HepG2 (cell line): ENCODE results near the gene MICAL3. TPM values are rescaled to one million over a fixed set of nuclear protein-coding genes. Genes with fewer than 3 reads are reported as not detected.

Source experiments
- ATAC-seq: fragments of 200-7000 bp; cut with Tn5 transposase; 3 replicates; pipeline ENCODE4 v1.9.1; 2020; ENCODE audit warnings: mild to moderate bottlenecking, moderate library complexity
- BruUV-seq: library from RNA; stranded (reverse); fragments of 400-500 nt; replicated peaks from 2 replicates; lab custom pipeline; 2021; lab: Mats Ljungman, UMichigan
- CTCF ChIA-PET: fragments of 300-600 bp; formaldehyde crosslinking; extraction: SDS; loops from one replicate; lab custom pipeline; 2021; ENCODE audit warnings: low total read pairs, inconsistent platforms, low intra/inter-chr PET ratio; lab: Yijun Ruan, JAX
- POLR2A ChIA-PET: fragments of 350-600 bp; sonication (Branson Sonifier 250); formaldehyde crosslinking; loops from one replicate; lab custom pipeline; 2020; ENCODE audit warnings: antibody characterized with exemption, inconsistent platforms; lab: Yijun Ruan, JAX
- DNase-seq: peaks from one replicate; pipeline ENCODE4 v3.0.0-alpha.2; 2015; ENCODE audit warnings: low spot score
- FAIRE-seq: peaks from 3 replicates; lab custom pipeline; 2011; peaks lifted over from hg19 to GRCh38; lab: Jason Lieb, UNC
- H2AFZ ChIP-seq: one replicate; pipeline ENCODE4 v1.6.1; 2011; ENCODE audit warnings: low read length, inconsistent platforms
- H3K27ac ChIP-seq: fragments of 300-600 bp; 3 replicates; pipeline ENCODE4 v1.8.0; 2011; ENCODE audit warnings: mixed run types, mild to moderate bottlenecking, mixed read lengths, low read length, inconsistent platforms; ENCODE audit not compliant: insufficient read depth; ENCODE audit errors: extremely low read length
- H3K27me3 ChIP-seq, 2 experiments: fragments of 200-600 bp in 1 of 2; 2 replicates in 1 of 2; 3 replicates in 1 of 2; pipeline versions ENCODE4 v1.6.0 to v1.8.0; 2011; ENCODE audit warnings: low read length in 2 of 2, mild to moderate bottlenecking in 2 of 2, moderate library complexity in 2 of 2, inconsistent platforms in 1 of 2; ENCODE audit not compliant: insufficient read depth in 2 of 2, control insufficient read depth in 1 of 2
- H3K36me3 ChIP-seq, 2 experiments: fragments of 200-600 bp in 1 of 2; replicated peaks in 1 of 2; 2 replicates in 1 of 2; 3 replicates in 1 of 2; pipeline versions ENCODE4 v1.5.1 to v1.8.0; 2011; ENCODE audit warnings: low read length in 2 of 2, inconsistent platforms in 1 of 2; ENCODE audit not compliant: insufficient read depth in 2 of 2, control insufficient read depth in 1 of 2
- H3K4me1 ChIP-seq: 2 replicates; pipeline ENCODE4 v1.5.1; 2012; ENCODE audit warnings: low read length, inconsistent platforms; ENCODE audit not compliant: insufficient read depth
- H3K4me2 ChIP-seq: 2 replicates; pipeline ENCODE4 v1.6.0; 2011; ENCODE audit warnings: low read depth, low read length, inconsistent platforms
- H3K4me3 ChIP-seq, 3 experiments: fragments of 200-600 bp in 1 of 3; sonication (generic), shearing (Covaris generic) in 1 of 3; replicated peaks in 1 of 3; 2 replicates each; pipeline ENCODE4 v1.5.1; 2011 to 2016; ENCODE audit warnings: low read length in 3 of 3, inconsistent platforms in 2 of 3, low read depth in 2 of 3, mild to moderate bottlenecking in 2 of 3, control low read depth in 1 of 3, mixed read lengths in 1 of 3; ENCODE audit not compliant: insufficient read depth in 1 of 3
- H3K79me2 ChIP-seq: one replicate; pipeline ENCODE4 v1.6.1; 2011; ENCODE audit warnings: low read length, inconsistent platforms; ENCODE audit not compliant: insufficient read depth
- H3K9ac ChIP-seq: 2 replicates; pipeline ENCODE4 v1.6.0; 2011; ENCODE audit warnings: mild to moderate bottlenecking, low read depth, low read length, inconsistent platforms; ENCODE audit not compliant: insufficient read depth
- H3K9me3 ChIP-seq: 2 replicates; pipeline ENCODE4 v1.5.1; 2012; ENCODE audit warnings: mild to moderate bottlenecking, low read length
- H4K20me1 ChIP-seq: 2 replicates; pipeline ENCODE4 v1.6.0; 2011; ENCODE audit warnings: inconsistent platforms, mild to moderate bottlenecking, low read length, moderate library complexity; ENCODE audit not compliant: insufficient read depth
- ATF7 ChIP-seq, 2 experiments: fragments of 450-650 bp in 1 of 2; sonication (generic) in 1 of 2; formaldehyde crosslinking in 1 of 2; IDR thresholded peaks; 2 replicates each; pipeline versions ENCODE4 v1.4.0 to v1.6.1; 2016 to 2020; ENCODE audit warnings: antibody characterized with exemption in 1 of 2, mild to moderate bottlenecking in 1 of 2, missing genetic modification reagents in 1 of 2
- EZH2 ChIP-seq: conservative IDR thresholded peaks from 2 replicates; pipeline ENCODE4 v1.6.1; 2012; ENCODE audit warnings: mild to moderate bottlenecking, low read depth, low read length, moderate library complexity
- FOSL1 ChIP-seq: sonication (generic); formaldehyde crosslinking; IDR thresholded peaks from 2 replicates; pipeline ENCODE4 v1.9.0; 2021; ENCODE audit warnings: missing genetic modification reagents, borderline replicate concordance
- MBNL3 ChIP-seq: fragments of 250-450 bp; sonication (Bioruptor Pico); conservative IDR thresholded peaks from 2 replicates; pipeline ENCODE4 v1.8.0; 2022; ENCODE audit warnings: mild to moderate bottlenecking, inconsistent platforms
- POGZ ChIP-seq: sonication (generic); formaldehyde crosslinking; IDR thresholded peaks from 2 replicates; pipeline ENCODE4 v1.4.0; 2020; ENCODE audit warnings: mild to moderate bottlenecking, missing genetic modification reagents
- ZNF121 ChIP-seq: sonication (generic); formaldehyde crosslinking; IDR thresholded peaks from 2 replicates; pipeline ENCODE4 v1.5.0; 2020; ENCODE audit warnings: mild to moderate bottlenecking, missing genetic modification reagents
- ZNF160 ChIP-seq: sonication (generic); formaldehyde crosslinking; IDR thresholded peaks from 2 replicates; pipeline ENCODE4 v1.8.0; 2022; ENCODE audit warnings: mild to moderate bottlenecking, inconsistent platforms, missing genetic modification reagents
- ZNF260 ChIP-seq: sonication (generic); formaldehyde crosslinking; IDR thresholded peaks from 2 replicates; pipeline ENCODE4 v1.4.0; 2020; ENCODE audit warnings: missing genetic modification reagents, low read depth, mild to moderate bottlenecking, borderline replicate concordance
- ZNF577 ChIP-seq: sonication (generic); formaldehyde crosslinking; IDR thresholded peaks from 2 replicates; pipeline ENCODE4 v1.4.0; 2020; ENCODE audit warnings: mild to moderate bottlenecking, low read depth, missing genetic modification reagents, borderline replicate concordance
- WGBS: methylation state at CpG from one replicate; pipeline ENCODE4 v1.1.6; 2017; ENCODE audit warnings: low lambda C conversion rate; 5-methylcytosine and 5-hydroxymethylcytosine counted together
- in situ Hi-C: cut with HindIII; loops from 2 replicates; pipeline ENCODE4 v1.10.0; 2017; ENCODE audit warnings: low pct_unique_long_range_greater_than_20kb; ENCODE audit not compliant: extremely low pct_ligation_motif_present
- intact Hi-C: fragments of 100-400 bp; cut with micrococcal nuclease; formaldehyde crosslinking; loops from one replicate; pipeline ENCODE4 v1.10.0; 2022; ENCODE audit not compliant: unreplicated experiment
- polyA plus RNA-seq, 8 experiments: library from polyadenylated mRNA; depleted of rRNA in 3 of 8; stranded (reverse) in 7 of 8; unstranded in 1 of 8; fragments of >200 nt; fragmentation: Illumina TruSeq in 4 of 8; extraction: Trizol in 4 of 8; gene quantifications; 2 replicates each; pipeline versions ENCODE4 v1.2.1 to v1.2.3, GENCODE V29; 2011 to 2016; ENCODE audit warnings: low read depth in 4 of 8, missing spikeins in 1 of 8, mixed read lengths in 1 of 8; ENCODE audit not compliant: insufficient read depth in 1 of 8
- total RNA-seq, 5 experiments: library from RNA; depleted of rRNA; stranded (reverse); fragments of >200 nt; fragmentation: Illumina TruSeq; extraction: Trizol; gene quantifications; 2 replicates each; pipeline ENCODE4 v1.2.3, GENCODE V29; 2016; ENCODE audit warnings: low read depth in 1 of 5
- TF ChIP-seq, protein P1 (sequence below): sonication (generic); formaldehyde crosslinking; IDR thresholded peaks from 2 replicates; pipeline ENCODE4 v1.8.0; 2022; ENCODE audit warnings: mild to moderate bottlenecking, missing genetic modification reagents
- TF ChIP-seq, protein P2 (sequence below): sonication (generic); formaldehyde crosslinking; IDR thresholded peaks from 2 replicates; pipeline ENCODE4 v1.5.0; 2020; ENCODE audit warnings: mild to moderate bottlenecking, missing genetic modification reagents
- TF ChIP-seq, protein P3 (sequence below): sonication (generic); formaldehyde crosslinking; IDR thresholded peaks from 2 replicates; pipeline ENCODE4 v1.4.0; 2020; ENCODE audit warnings: missing genetic modification reagents, mild to moderate bottlenecking, borderline replicate concordance
- TF ChIP-seq, protein P4 (sequence below): sonication (generic); formaldehyde crosslinking; IDR thresholded peaks from 2 replicates; pipeline ENCODE4 v1.9.0; 2022; ENCODE audit warnings: low read depth, missing genetic modification reagents

The MICAL3 gene
- total and polyA plus RNA-seq, 2 of the 13 experiments (the other 11 are each of a cell fraction or from before 2014, with no cell fraction given), result 5.3 to 12.5 TPM

DNA sequence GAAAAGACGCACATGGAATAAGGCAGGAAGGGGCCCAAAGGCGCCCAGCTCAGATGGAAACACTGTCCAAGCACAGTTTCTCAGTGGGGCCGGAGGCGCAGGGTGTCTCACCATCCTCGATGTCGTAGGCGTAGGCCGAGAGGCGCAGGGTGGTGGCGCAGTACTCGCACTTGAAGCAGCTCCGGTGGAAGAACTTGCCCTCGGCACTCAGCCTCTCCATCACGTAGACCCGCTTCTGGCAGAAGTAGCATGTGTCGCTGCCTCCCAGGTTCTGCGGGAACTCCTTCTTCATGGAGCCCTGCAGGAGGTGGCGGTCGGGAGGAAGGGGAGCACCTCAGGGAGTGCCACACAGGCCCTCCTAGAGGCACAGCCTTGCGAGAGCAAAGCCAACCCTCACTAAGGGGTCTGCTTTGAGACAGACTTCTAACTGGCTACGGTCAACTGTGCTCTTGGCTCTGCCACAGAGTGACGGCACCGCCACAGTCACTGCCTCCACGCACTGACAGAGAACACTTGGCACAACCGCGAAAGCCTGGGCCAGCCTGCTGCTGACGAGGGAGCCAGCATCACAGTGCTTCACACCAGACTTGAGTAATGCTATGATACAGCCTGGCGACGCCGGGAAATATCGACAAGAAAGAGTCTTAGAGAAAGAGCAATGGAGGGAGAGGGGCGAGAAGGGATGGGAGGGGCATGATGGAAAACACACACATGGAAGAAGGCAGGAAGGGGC is 152.5 kb downstream of the MICAL3 start:
- Histone ChIP-seq H3K9ac (no peak overlapping the region), H3K79me2 (no peaks in the 10 kb centered on the region), H3K4me1 (no peaks in the 10 kb centered on the region), H3K9me3 (no peaks in the 10 kb centered on the region), H3K4me2 (no peak overlapping the region), H3K4me3 (no peak overlapping the region), H3K27me3 (no peaks in the 10 kb centered on the region), H2AFZ (no peak overlapping the region), H4K20me1 (no peaks in the 10 kb centered on the region), H3K27ac (no peak overlapping the region), H3K36me3 (peaks cover 24 to 62% of the 10 kb centered on the region in 2 experiments; a peak in 4 of 5 replicates)
- intact Hi-C loops, result no loop called here
- ATAC-seq, result no peak
- in situ Hi-C loops, result no loop called here
- ChIA-PET CTCF (no interaction called here), POLR2A (no interaction called here)
- DNase-seq, result no peak
- FAIRE-seq, result no peak
- no peak for TF ChIP-seq FOSL1
- TF ChIP-seq, protein P1, sequence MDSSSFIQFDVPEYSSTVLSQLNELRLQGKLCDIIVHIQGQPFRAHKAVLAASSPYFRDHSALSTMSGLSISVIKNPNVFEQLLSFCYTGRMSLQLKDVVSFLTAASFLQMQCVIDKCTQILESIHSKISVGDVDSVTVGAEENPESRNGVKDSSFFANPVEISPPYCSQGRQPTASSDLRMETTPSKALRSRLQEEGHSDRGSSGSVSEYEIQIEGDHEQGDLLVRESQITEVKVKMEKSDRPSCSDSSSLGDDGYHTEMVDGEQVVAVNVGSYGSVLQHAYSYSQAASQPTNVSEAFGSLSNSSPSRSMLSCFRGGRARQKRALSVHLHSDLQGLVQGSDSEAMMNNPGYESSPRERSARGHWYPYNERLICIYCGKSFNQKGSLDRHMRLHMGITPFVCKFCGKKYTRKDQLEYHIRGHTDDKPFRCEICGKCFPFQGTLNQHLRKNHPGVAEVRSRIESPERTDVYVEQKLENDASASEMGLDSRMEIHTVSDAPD (CRISPR knock-in tag), result no peak
- no peak for TF ChIP-seq ZNF121
- TF ChIP-seq ZNF260 (CRISPR knock-in tag), result no peak
- TF ChIP-seq, protein P2, sequence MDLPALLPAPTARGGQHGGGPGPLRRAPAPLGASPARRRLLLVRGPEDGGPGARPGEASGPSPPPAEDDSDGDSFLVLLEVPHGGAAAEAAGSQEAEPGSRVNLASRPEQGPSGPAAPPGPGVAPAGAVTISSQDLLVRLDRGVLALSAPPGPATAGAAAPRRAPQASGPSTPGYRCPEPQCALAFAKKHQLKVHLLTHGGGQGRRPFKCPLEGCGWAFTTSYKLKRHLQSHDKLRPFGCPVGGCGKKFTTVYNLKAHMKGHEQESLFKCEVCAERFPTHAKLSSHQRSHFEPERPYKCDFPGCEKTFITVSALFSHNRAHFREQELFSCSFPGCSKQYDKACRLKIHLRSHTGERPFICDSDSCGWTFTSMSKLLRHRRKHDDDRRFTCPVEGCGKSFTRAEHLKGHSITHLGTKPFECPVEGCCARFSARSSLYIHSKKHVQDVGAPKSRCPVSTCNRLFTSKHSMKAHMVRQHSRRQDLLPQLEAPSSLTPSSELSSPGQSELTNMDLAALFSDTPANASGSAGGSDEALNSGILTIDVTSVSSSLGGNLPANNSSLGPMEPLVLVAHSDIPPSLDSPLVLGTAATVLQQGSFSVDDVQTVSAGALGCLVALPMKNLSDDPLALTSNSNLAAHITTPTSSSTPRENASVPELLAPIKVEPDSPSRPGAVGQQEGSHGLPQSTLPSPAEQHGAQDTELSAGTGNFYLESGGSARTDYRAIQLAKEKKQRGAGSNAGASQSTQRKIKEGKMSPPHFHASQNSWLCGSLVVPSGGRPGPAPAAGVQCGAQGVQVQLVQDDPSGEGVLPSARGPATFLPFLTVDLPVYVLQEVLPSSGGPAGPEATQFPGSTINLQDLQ, result no peak
- TF ChIP-seq, protein P3, sequence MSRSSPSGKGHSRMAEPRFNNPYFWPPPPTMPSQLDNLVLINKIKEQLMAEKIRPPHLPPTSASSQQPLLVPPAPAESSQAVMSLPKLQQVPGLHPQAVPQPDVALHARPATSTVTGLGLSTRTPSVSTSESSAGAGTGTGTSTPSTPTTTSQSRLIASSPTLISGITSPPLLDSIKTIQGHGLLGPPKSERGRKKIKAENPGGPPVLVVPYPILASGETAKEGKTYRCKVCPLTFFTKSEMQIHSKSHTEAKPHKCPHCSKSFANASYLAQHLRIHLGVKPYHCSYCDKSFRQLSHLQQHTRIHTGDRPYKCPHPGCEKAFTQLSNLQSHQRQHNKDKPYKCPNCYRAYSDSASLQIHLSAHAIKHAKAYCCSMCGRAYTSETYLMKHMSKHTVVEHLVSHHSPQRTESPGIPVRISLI (CRISPR knock-in tag), result no peak
- TF ChIP-seq MBNL3 (CRISPR knock-in tag), result no peak
- TF ChIP-seq ZNF577 (CRISPR knock-in tag), result no peak
- no peak for TF ChIP-seq ZNF160 (CRISPR knock-in tag)
- TF ChIP-seq, protein P4, sequence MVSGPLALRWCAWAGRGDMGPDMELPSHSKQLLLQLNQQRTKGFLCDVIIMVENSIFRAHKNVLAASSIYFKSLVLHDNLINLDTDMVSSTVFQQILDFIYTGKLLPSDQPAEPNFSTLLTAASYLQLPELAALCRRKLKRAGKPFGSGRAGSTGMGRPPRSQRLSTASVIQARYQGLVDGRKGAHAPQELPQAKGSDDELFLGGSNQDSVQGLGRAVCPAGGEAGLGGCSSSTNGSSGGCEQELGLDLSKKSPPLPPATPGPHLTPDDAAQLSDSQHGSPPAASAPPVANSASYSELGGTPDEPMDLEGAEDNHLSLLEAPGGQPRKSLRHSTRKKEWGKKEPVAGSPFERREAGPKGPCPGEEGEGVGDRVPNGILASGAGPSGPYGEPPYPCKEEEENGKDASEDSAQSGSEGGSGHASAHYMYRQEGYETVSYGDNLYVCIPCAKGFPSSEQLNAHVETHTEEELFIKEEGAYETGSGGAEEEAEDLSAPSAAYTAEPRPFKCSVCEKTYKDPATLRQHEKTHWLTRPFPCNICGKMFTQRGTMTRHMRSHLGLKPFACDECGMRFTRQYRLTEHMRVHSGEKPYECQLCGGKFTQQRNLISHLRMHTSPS (CRISPR knock-in tag), result no peak
- no peak for TF ChIP-seq EZH2
- TF ChIP-seq ATF7 (IDR thresholded peaks at IDR 0.05), result no peak
- no peak for TF ChIP-seq ATF7 (CRISPR knock-in tag; IDR thresholded peaks at IDR 0.05)
- no peak for TF ChIP-seq POGZ (CRISPR knock-in tag)
- WGBS, result 96% methylated on average over 21 of the region's 32 CpGs
- no TSS peak for BruUV-seq
